Right lung (tissue), 5 donors: Measurements from ENCODE around the gene PSPC1. TPM values are rescaled to one million over a fixed set of nuclear protein-coding genes. Genes with fewer than 3 reads are reported as not detected.

ENCODE experiments used
- DNase-seq, 2 donors: peaks; one replicate each; pipeline ENCODE4 v3.0.0-alpha.2; 2013
- polyA plus RNA-seq, 5 donors: library from polyadenylated mRNA; unstranded; fragments of 120-200 nt; gene quantifications; one replicate each; pipeline versions ENCODE4 v1.2.1 to v1.2.3, GENCODE V29; 2013; ENCODE audit warnings: inconsistent platforms in 1 of 5, low replicate concordance in 1 of 5; ENCODE audit not compliant: insufficient read length in 5 of 5, insufficient read depth in 1 of 5

Gene PSPC1
- polyA plus RNA-seq, 5 donors = 66.8 to 85.0 (median 80.1) TPM

DNA sequence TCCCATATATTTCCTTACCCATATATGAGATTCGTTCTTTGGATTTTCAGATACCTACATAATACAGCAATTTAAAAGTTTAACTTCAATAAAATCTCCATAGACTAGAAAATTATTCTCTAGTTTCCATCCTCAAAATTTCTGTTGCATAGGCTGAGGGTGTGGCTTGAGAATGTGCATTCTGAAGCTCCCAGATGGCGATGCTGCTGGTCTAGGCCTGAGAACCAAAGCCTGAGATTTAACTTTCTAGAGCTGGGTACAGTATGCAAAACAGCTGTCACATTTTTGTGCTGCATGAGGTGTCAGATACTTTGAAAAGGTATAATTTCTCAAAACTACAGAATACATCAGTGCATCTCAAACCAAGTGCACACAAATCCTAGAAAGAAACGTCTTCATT, 106.6 kb downstream of the PSPC1 start:
- no peak for DNase-seq

- no peak for DNase-seq
These were observed 107.8 kb downstream of the PSPC1 start for GRCh38 chr13:19674898-19675297.

GRCh38 chr13:19673473-19674430, 109.0 kb downstream of the PSPC1 start:
- no peak for DNase-seq

GRCh38 chr13:19672990-19673389, 109.8 kb downstream of the PSPC1 start:
- DNase-seq = no peak

- DNase-seq = no peak
These were observed 112.6 kb downstream of the PSPC1 start for GRCh38 chr13:19670147-19670546.

DNA sequence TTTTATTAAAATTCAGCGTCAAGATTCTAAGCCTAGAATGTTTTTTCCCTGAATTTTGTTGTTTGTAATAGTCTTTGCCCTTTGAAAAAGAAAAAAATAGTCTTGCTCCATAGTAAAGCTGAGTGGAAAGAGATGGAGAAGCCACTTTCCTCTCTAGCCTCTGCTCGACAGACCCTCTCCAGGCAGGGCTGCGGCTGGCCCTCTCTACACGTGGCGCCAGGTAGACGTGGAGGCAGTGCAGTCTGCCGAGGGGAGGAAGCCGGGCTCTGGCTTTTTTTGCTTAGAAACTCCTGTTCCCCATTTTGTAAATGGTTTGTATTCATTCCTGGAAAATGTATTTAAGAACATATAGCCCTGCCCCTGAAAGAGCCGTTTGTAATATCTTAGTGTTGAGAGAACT, 114.0 kb downstream of the PSPC1 start:
- no peak for DNase-seq

- DNase-seq = no peak
These were observed 117.3 kb downstream of the PSPC1 start for GRCh38 chr13:19665427-19665859.

GRCh38 chr13:19664481-19665230, 118.1 kb downstream of the PSPC1 start:
- no peak for DNase-seq

DNA sequence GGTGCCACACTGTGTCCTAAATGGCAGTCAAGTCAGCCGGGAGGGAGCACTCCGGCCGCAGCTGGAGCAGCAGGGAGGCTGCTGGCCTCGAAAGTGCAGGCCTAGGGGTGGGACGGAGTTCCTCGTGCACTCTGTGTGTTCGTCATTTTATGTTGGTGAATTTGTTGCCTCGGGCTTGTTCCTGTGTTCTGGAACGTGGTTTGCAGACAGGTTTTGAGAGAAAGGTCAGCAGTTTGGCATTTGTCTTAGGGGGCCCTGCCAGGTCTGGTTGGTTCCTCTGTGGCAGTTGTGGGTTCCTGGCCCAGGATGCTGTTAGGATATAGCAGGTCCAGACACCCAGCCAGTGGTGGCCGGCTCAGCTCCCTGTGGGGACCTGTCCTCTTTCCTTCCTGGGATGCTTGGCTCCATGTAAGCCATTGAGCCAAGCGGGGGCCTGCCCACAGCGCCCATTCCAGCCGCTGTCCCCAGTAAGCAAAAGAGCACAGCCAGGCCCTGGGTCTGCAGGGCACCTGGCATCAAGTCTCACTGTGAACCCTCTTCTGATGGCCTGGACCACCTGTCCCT, 119.2 kb downstream of the PSPC1 start:
- no peak for DNase-seq

DNA sequence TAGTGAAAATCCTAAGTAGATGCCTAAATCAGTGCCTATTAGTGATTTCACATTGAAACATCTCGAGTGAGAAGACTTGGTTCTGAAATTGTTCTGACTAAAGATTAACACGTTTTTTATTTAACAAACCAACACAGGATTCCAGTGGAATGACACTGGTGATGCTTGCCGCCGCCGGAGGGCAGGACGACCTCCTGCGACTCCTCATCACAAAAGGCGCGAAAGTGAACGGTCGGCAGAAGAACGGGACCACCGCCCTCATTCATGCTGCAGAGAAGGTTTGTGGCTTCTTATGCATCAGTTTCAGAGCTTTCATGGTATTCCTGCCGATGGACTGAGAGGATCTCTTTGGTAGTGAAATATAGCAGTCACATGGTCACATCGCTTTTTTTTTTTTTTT, 121.2 kb downstream of the PSPC1 start:
- no peak for DNase-seq

GRCh38 chr13:19661126-19661525, 121.6 kb downstream of the PSPC1 start:
- no peak for DNase-seq

GRCh38 chr13:19658831-19659230, 123.9 kb downstream of the PSPC1 start:
- DNase-seq = no peak

DNA sequence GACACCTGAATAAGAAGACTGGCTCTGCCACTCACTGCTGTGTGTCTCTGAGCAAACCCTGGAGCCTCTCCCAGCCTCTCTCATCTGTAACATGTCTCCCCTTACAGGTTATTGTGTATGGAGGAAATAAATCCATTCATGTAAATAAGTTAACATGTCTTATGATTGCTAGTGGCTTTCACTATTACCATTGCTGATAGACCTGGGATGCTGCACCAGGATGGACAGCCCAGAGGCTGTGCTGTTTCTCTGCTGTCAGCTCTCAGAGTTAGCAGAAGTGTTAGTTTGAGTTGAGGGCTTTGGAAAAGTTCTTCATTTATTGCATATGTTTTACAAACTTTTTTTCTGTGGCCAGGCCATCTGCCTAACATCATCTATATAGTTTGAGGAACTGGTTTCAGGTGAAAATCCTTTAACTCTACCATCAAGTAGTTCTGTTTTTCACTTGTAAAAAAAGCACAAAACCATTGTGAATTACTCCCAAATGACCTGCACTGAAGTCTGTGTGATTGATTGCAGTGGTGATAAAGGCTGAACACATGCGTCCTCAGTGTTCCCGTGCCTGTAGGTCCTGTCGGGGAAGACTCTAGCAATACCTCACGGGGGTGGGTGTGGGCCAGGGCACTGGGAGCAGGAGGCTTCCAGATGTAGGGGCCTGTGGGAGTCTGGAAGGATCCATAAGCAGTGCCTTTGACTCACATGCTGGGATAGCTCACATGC, 124.7 kb downstream of the PSPC1 start:
- DNase-seq = no peak

Other genes with a start within 250 kb of the PSPC1 start
- under 1 TPM; 0.19 to 0.27 (median 0.22) TPM for gene TPTE2, start 221.4 kb downstream of the PSPC1 start, polyA plus RNA-seq
- 10 to 100 TPM; 62.4 to 83.4 (median 78.5) TPM for gene MPHOSPH8, start 149.3 kb downstream of the PSPC1 start, polyA plus RNA-seq
- 10 to 100 TPM; 20.4 to 39.2 (median 30.5) TPM for gene ZMYM5, start 80.7 kb upstream of the PSPC1 start, polyA plus RNA-seq
- gene ZMYM2, start 175.8 kb upstream of the PSPC1 start, polyA plus RNA-seq = 100 to 1,000 TPM in 4 of 5 donors, 10 to 100 TPM in 1; 88.9 to 161 (median 121) TPM